Hepatocyte (in vitro differentiated cells): Measurements from ENCODE around the gene PDE11A.

Experiments
- CTCF ChIP-seq: fragments of 200-600 bp; sonication (generic); IDR thresholded peaks from 2 replicates; pipeline ENCODE4 v1.5.1; 2016; ENCODE audit warnings: antibody characterized with exemption, mild to moderate bottlenecking; ENCODE audit not compliant: poor library complexity
- EZH2 ChIP-seq: fragments of 200-600 bp; sonication (generic); IDR thresholded peaks from 2 replicates; pipeline ENCODE4 v1.6.1; 2016; ENCODE audit warnings: antibody characterized with exemption, mild to moderate bottlenecking, borderline replicate concordance

GRCh38 chr2:177893880-177894279, 178.7 kb downstream of the PDE11A start:
- TF ChIP-seq CTCF: no peak
- TF ChIP-seq EZH2: no peak
